Cardiac ventricle fibroblast (primary cell): ENCODE data around the gene PIK3AP1. TPM values are rescaled to one million over a fixed set of nuclear protein-coding genes. Genes with fewer than 3 reads are reported as not detected.

Experiments
- total RNA-seq: library from RNA; depleted of rRNA; stranded (reverse); fragments of >200 nt; gene quantifications from 2 replicates; pipeline ENCODE4 v1.2.3, GENCODE V29; 2015

PIK3AP1 gene
- not detected in 2 replicates for total RNA-seq

GRCh38 chr10:96720422-96721206, at the start of gene PIK3AP1:
Gene PIK3AP1, minus strand, starts transcription at chr10:96720514. Its CDS starts 120 bp downstream, at chr10:96720394.

GRCh38 chr10:96586419-96587263, 133.7 kb downstream of the PIK3AP1 start, which contains the start of gene TM9SF3:
Gene TM9SF3, minus strand, starts transcription at chr10:96587012. Its CDS starts 177 bp downstream, at chr10:96586835.

Other genes starting within 250 kb of the PIK3AP1 start
- gene TLL2, start 206.6 kb downstream of the PIK3AP1 start, total RNA-seq: 0.44 and 0.98 TPM in 2 replicates
- gene TM9SF3, start 133.5 kb downstream of the PIK3AP1 start, total RNA-seq: 59.3 and 73.7 TPM in 2 replicates
- gene LCOR, start 111.8 kb upstream of the PIK3AP1 start, total RNA-seq: 6.9 and 9.5 TPM in 2 replicates